A673 (cell line): ENCODE measurements around the gene AQP7. TPM values are rescaled to one million over a fixed set of nuclear protein-coding genes. Genes with fewer than 3 reads are reported as not detected.
"Not testable (repeated sequence)": the region's sequence is repeated elsewhere in the genome, so short reads cannot be mapped to it uniquely, and the experiment has no call there.

ENCODE experiments used
- Bru-seq: library from RNA; stranded (reverse); fragments of 400-500 nt; gene quantifications from one replicate; lab custom pipeline; 2021; lab: Mats Ljungman, UMichigan
- BruChase-seq, 2 experiments: library from RNA; stranded (reverse); fragments of 400-500 nt; gene quantifications; one replicate each; lab custom pipeline; 2021; lab: Mats Ljungman, UMichigan
- BruUV-seq: library from RNA; stranded (reverse); fragments of 400-500 nt; replicated peaks from 2 replicates; lab custom pipeline; 2021; lab: Mats Ljungman, UMichigan
- CTCF ChIA-PET: fragments of 300-600 bp; sonication (Branson Sonifier 250); formaldehyde crosslinking; loops from one replicate; lab custom pipeline; 2022; ENCODE audit warnings: antibody characterized with exemption; lab: Charles Lee
- POLR2A ChIA-PET: fragments of 300-600 bp; sonication (Branson Sonifier 250); formaldehyde crosslinking; loops from one replicate; lab custom pipeline; 2022; ENCODE audit warnings: antibody characterized with exemption; ENCODE audit not compliant: low non-redundant PET; lab: Charles Lee
- DNase-seq: peaks from one replicate; pipeline ENCODE4 v3.0.0-alpha.2; 2015; ENCODE audit warnings: low spot score
- H3K27ac ChIP-seq: fragments of 200-600 bp; sonication (generic); 2 replicates; pipeline ENCODE4 v1.5.1; 2016; ENCODE audit warnings: mixed run types, low read depth, mild to moderate bottlenecking, mixed read lengths, antibody characterized with exemption, low read length; ENCODE audit not compliant: poor library complexity, severe bottlenecking
- H3K27me3 ChIP-seq: fragments of 200-600 bp; sonication (generic); replicated peaks from 2 replicates; pipeline ENCODE4 v1.6.1; 2017; ENCODE audit warnings: mixed run types, low read depth, mild to moderate bottlenecking, mixed read lengths, antibody characterized with exemption, low read length; ENCODE audit not compliant: insufficient read depth, poor library complexity
- H3K36me3 ChIP-seq: fragments of 200-600 bp; sonication (generic); 2 replicates; pipeline ENCODE4 v1.6.1; 2016; ENCODE audit warnings: mixed run types, mild to moderate bottlenecking, mixed read lengths, antibody characterized with exemption, low read length; ENCODE audit not compliant: insufficient read depth, poor library complexity, severe bottlenecking
- H3K4me1 ChIP-seq: fragments of 200-600 bp; sonication (generic); 2 replicates; pipeline ENCODE4 v1.6.1; 2017; ENCODE audit warnings: mixed run types, mild to moderate bottlenecking, mixed read lengths, antibody characterized with exemption, low read length; ENCODE audit not compliant: insufficient read depth, poor library complexity, severe bottlenecking
- H3K4me3 ChIP-seq: fragments of 200-600 bp; sonication (generic); 2 replicates; pipeline ENCODE4 v1.5.1; 2016; ENCODE audit warnings: low read depth, mixed run types, mild to moderate bottlenecking, mixed read lengths, low read length; ENCODE audit not compliant: poor library complexity, severe bottlenecking
- H3K9me3 ChIP-seq: fragments of 200-600 bp; sonication (generic); 2 replicates; pipeline ENCODE4 v1.6.1; 2016; ENCODE audit warnings: mixed run types, low read depth, mild to moderate bottlenecking, mixed read lengths, antibody characterized with exemption, low read length; ENCODE audit not compliant: poor library complexity, severe bottlenecking
- EZH2 ChIP-seq: fragments of 200-600 bp; sonication (generic); IDR thresholded peaks from 2 replicates; pipeline ENCODE4 v1.6.1; 2017; ENCODE audit warnings: borderline replicate concordance, low read depth, mild to moderate bottlenecking, mixed read lengths, antibody characterized with exemption, low read length; ENCODE audit not compliant: poor library complexity, severe bottlenecking
- intact Hi-C: fragments of 100-400 bp; cut with micrococcal nuclease; formaldehyde crosslinking; loops from one replicate; pipeline ENCODE4 v1.10.0; 2022; ENCODE audit not compliant: unreplicated experiment
- long read RNA-seq: library from polyadenylated mRNA; stranded (forward); transcript quantifications from one replicate; pipeline ENCODE4 v2.0.0, GENCODE V29; 2022
- total RNA-seq: library from RNA; stranded (reverse); gene quantifications from 2 replicates; pipeline ENCODE4 v1.2.3, GENCODE V29; 2021
- TF ChIP-seq, protein P1 (sequence below): fragments of 300-800, 200-600 bp; sonication (generic); conservative IDR thresholded peaks from 2 replicates; pipeline ENCODE4 v1.5.1; 2017; ENCODE audit warnings: low read depth, mild to moderate bottlenecking, antibody characterized with exemption, low read length, moderate library complexity, mixed read lengths

Gene AQP7
- total RNA-seq (not detected in 2 replicates), Bru-seq, nascent RNA (not detected), BruChase-seq, experiment 1, labeled RNA remaining after a 2-hour chase (not detected), BruChase-seq, experiment 2, labeled RNA remaining after a 6-hour chase (not detected)
- long read RNA-seq: 0 reads

DNA sequence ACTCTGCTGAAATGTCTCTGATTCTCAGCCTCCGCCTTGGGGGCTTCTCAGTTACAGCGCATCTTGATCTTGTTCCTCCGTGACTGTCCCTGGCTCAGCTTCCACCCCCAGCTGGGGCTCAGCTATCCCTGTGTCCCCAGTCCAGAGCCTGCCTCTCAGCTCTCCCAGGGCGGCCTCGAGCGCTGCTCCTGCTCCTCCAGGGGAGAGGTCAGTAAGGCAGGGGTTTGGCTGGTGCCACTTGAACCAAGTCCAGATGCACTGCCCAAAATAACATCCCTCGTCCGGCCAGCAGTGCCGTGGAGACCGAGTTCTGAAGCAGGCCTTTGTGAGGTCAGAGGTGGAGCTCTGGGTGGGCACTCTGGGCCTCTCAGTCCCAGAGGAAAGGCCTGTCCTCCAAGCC, at the start of gene AQP7:
Gene AQP7 (minus strand): TSS at position 198 of the 400 bp plus-strand sequence. CDS start 1,306 bp downstream, outside the sequence.
- intact Hi-C loops, DNase-seq, POLR2A ChIA-PET: not testable (repeated sequence)

DNA sequence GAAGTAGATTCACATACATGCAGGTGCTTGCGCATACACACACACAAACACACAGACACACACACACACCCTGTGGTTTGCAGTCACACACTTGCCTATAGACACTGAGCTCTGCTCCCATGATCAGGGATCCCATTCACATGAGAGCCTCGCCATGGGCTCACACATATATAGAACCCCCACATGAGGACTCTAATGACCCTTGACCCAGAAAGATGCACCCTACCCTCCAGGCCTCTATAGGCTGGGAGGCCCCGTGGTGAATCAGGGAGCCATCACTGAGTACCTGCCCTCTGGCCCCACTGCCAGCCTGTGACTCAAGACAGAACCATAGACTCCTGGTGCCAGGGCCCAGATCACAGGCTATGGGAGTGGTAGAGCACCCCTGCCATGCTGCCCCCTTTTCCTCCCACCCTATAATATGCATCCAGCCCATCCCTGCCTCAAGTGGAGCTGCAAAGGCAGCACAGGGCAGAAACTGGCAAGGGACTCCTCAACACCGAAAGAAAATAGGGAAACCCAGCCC, 48.3 kb upstream of the AQP7 start:
- intact Hi-C loops: no loop called here
- no peak for TF ChIP-seq EZH2
- TF ChIP-seq, protein P1, sequence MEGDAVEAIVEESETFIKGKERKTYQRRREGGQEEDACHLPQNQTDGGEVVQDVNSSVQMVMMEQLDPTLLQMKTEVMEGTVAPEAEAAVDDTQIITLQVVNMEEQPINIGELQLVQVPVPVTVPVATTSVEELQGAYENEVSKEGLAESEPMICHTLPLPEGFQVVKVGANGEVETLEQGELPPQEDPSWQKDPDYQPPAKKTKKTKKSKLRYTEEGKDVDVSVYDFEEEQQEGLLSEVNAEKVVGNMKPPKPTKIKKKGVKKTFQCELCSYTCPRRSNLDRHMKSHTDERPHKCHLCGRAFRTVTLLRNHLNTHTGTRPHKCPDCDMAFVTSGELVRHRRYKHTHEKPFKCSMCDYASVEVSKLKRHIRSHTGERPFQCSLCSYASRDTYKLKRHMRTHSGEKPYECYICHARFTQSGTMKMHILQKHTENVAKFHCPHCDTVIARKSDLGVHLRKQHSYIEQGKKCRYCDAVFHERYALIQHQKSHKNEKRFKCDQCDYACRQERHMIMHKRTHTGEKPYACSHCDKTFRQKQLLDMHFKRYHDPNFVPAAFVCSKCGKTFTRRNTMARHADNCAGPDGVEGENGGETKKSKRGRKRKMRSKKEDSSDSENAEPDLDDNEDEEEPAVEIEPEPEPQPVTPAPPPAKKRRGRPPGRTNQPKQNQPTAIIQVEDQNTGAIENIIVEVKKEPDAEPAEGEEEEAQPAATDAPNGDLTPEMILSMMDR: no peak
- POLR2A ChIA-PET: no interaction called here
- Histone ChIP-seq H3K9me3 (no peaks in the 10 kb centered on the region), H3K27me3 (no peaks in the 10 kb centered on the region), H3K4me1 (peaks cover 5% of the 10 kb centered on the region), H3K36me3 (no peaks in the 10 kb centered on the region), H3K4me3 (no peak overlapping the region), H3K27ac (no peak overlapping the region)
- no TSS peak for BruUV-seq
- no peak for DNase-seq
- CTCF ChIA-PET: no interaction called here

More for the DNA sequence above, at the start of gene AQP7:
- H3K27me3 ChIP-seq, H3K4me3 ChIP-seq, H3K4me1 ChIP-seq, H3K27ac ChIP-seq, H3K36me3 ChIP-seq, BruUV-seq, H3K9me3 ChIP-seq: not testable (repeated sequence)
- CTCF ChIA-PET: interaction anchor here (1.6 kb wide), 1 partner anchor 13 kb away, joined by 3 read pairs; no protein-coding TSS in a partner anchor

DNA sequence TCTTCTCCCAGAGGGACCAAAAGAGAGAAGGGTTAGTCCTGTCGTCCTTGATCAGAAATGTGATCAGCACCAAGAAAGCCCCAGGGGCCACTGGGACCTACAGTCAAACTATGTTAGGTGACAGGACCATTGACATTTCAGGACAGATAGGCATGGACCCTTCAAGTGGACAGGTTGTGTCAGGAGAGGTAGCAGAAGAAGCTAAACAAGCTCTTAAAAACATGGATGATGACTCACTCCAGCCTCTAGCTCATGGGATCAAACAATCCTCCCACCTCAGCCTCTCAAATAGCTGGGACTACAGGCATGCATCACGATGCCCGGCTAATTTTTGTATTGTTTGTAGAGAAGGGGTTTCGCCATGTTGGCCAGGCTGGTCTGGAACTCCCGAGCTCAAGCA, 47.3 kb upstream of the AQP7 start:
- Histone ChIP-seq H3K36me3 (no peaks in the 10 kb centered on the region), H3K27me3 (no peaks in the 10 kb centered on the region), H3K4me3 (no peak overlapping the region), H3K4me1 (peaks cover 5% of the 10 kb centered on the region), H3K9me3 (no peaks in the 10 kb centered on the region), H3K27ac (no peak overlapping the region)
- TF ChIP-seq, protein P1: no peak
- no peak for TF ChIP-seq EZH2
- BruUV-seq: no TSS peak
- DNase-seq: no peak
- intact Hi-C loops: no loop called here
- ChIA-PET POLR2A (no interaction called here), CTCF (no interaction called here)
